Stimulated activated naive CD8-positive, alpha-beta T cell treated with anti-CD3 and anti-CD28 coated beads, Interleukin-15, Interleukin-2, amounts not matched to agents 100 U/mL and 50 U/mL, for 24 hours (primary cell): ENCODE data around the gene YAF2.

Source experiments
- ATAC-seq: fragments of 150-1000 bp; cut with Tn5 transposase; one replicate; pipeline ENCODE4 v1.10.0; 2021
- DNase-seq: peaks from one replicate; pipeline ENCODE4 v3.0.0; 2021

Gene YAF2, protein sequence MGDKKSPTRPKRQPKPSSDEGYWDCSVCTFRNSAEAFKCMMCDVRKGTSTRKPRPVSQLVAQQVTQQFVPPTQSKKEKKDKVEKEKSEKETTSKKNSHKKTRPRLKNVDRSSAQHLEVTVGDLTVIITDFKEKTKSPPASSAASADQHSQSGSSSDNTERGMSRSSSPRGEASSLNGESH

DNA sequence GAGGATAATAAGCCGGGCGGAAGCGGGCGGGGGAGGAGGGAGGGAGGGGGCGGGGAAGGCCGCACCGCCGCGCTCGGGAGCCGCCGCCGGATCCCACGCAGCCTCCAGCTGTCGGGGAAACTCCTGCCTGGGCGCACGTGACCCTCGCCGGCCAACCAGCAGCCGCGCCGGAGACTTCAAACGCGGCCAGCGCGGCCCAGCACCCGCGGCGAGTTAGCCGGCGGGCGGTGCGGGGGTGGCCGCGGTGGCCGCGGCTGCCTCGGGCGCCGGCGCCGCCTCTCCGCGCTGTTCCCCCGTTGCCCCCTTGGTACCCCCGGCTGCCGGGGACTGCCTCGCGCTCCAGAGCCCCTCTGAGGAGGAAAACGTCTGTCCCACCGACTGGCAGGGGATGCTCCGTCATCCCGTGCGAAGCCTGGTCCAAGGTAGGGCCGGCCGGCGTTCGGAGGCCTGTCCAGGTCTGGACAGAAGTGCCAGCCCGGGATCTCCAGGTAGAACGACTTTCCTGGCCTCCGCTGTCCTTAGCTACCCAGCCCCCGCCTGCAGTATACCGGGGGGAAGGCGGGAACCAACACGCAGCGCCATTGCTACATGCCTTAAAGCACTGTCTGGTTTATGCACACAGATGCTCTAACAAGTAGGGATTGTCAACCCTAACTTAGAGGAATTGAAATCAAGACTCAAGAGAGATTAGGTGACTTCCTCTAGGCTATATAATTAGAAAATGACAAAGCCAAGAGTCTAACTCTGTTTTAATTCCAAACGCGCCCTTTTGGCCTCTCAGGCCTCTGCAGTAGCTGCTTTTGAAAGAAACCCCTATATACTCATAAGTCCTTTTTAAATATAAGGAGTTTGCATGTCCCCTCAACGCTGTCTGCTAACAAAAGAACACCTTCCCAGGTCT lies at the start of gene YAF2:
Gene YAF2 (minus strand): TSS at position 9 of the 901 bp plus-strand sequence. CDS start 68 bp downstream, outside the sequence.
- ATAC-seq (peak; percentile 83), DNase-seq (peak; percentile 90)

DNA sequence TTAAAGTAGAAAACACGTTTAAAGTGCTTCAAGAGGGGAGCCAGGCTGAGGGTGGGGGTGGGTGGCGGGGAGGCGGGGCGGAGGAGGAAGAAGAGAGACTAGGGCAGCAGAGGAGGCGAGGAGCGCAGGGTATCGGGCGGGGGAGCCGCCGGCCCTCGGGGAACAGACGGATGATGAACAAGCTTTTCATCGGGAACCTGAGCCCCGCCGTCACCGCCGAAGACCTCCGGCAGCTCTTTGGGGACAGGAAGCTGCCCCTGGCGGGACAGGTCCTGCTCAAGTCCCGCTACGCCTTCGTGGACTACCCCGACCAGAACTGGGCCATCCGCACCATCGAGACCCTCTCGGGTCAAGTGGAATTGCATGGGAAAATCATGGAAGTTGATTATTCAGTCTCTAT lies 48.7 kb upstream of the YAF2 start:
- no peak for ATAC-seq
- DNase-seq: no peak

DNA sequence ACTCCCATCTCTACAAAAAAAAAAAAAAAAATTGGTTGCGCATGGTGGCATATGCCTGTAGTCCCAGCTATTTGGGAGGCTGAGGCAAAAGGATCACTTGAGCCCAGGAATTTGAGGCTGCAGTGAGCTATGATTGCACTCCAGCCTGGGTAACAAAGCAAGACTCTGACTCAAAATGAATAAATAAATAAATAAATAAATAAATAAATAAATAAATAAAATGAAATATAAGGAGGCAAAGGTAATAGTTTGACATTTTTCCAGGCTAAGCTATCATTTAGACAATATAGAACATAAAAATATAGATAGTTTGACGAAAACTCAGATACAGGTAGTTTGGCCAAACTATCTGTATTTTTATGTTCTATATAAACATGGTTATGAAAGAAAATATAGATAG lies 47.4 kb upstream of the YAF2 start:
- ATAC-seq: no peak
- no peak for DNase-seq

DNA sequence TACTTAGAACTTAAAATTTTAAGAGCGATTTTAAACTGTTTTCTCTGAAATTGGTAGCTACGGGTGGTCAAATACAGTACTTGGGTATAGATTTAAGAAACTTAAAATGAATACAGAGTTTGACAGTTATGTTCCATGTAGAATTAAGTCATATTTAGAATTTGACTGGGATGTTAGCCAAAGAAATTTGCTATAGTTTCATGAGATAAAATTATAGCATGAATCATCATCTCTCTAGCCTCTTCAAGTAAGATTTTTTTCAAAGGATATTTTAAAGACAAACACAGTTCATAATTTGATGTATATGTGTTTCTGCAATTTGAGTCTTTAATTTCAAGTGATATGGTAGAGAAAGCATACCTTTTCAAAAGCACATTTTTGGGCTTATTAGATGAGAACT lies 46.8 kb upstream of the YAF2 start:
- no peak for DNase-seq

DNA sequence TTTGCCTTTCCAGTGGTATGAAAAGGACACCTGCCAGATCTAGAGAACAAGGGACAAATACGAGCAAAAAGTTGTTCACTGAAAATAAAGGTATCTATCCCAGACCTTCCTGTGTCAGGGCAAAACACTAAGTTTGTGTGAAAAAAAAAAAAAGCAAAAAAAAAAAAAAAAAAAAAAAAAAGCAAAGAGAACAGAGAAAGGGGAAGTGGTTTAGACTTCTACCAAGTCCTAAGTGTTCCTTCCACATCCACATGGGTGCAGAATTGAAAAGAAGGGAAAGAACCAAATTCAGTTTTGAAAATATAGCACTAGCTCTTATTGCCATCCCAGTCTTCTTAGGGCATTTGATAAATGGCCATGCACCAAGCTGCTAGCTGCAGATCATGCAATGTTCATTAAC lies 46.1 kb upstream of the YAF2 start:
- DNase-seq (no peak), ATAC-seq (no peak)

More for the DNA sequence above, 46.8 kb upstream of the YAF2 start:
- no peak for ATAC-seq

DNA sequence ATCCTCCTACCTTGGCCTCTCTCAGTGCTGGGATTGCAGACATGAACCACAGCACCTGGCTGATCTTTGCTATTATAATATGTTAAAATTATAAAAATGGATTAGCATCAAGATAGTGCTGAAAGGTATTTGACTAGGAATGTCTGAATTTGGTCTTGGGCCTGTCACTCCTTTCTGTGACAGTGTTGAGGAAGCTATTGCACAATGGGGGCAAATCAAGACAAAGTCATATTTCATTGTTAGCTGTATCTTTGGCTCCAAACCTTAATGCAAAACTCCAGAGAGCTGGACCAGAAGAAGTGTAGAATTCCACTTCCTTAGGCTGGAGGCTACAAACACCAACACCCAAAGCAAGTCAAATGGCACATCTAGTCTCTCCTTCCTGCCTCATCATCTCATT lies 45.7 kb upstream of the YAF2 start:
- DNase-seq: no peak
- ATAC-seq: no peak

DNA sequence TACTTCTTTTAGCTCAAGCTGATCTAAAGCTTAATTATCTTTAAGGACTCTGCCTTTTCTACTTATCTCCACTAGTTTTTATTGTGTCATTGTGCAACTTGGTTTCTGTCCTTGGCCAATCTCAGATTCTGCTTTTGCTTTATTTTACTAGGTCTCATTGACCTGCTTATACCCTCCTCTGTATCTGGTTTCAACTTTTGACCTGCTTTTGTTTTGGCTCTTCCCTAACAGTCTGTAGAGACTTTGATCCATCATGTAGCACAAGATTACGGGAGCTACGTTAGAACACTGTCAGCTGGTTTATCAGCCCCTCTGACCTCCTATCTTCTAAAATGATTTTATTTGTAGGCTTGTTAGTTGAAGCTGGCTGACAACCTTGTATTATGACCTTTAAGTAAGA lies 44.2 kb upstream of the YAF2 start:
- DNase-seq: no peak
- no peak for ATAC-seq

DNA sequence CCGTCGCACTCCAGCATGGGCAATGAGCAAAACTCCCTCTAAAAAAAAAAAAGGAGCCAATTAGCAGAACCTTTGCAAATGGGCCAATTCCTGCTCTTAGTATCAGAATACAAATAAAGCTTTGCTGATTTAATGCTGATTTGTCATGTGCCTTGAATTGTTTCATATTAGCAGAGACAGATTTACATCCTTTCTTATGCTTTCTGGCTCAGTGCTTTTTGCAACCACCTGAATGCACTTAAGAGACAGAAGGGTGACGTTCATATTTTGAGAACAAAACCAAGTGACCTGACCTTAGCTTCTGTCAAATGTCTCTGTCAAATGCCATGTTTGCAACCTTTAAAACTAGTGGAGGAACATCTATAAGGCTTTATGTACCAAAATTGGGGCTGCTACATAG lies 43.8 kb upstream of the YAF2 start:
- ATAC-seq: no peak
- DNase-seq: no peak

DNA sequence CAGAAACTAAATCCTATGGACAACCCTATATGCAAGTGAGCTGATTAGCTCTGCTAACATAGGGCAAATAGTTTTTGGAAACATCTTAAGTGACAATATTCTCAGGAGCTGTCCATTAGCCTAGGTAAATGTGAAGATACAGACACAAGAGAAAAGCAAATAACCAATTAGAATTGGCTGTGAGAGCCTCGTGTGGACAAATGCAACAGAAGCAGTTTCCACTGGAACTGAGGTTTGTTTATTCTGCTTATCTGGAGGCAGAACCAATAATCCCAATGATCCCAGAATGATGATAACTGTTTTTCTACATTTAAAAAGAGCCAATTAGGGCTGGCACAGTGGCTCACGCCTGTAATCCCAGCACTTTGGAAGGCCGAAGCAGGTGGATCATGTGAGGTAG lies 43.2 kb upstream of the YAF2 start:
- ATAC-seq (no peak), DNase-seq (no peak)

DNA sequence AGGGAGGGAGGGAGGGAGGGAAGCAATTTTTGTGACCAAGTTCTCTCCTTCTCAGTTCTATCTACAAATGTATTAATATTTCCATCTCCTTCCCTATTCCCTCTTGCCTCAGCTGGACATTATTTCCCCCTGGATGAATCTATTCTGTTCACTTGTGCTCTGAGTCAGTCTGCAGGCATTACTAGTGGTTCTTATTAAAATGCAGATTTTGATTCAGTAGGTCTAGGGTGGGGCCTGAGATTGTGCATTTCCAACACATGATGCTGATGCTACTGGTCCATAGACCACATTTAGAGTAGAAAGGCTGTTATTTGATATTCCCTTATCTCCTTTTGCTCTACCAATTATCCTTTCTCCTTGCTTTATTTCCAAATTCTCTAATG lies 40.1 kb upstream of the YAF2 start:
- ATAC-seq (no peak), DNase-seq (no peak)

DNA sequence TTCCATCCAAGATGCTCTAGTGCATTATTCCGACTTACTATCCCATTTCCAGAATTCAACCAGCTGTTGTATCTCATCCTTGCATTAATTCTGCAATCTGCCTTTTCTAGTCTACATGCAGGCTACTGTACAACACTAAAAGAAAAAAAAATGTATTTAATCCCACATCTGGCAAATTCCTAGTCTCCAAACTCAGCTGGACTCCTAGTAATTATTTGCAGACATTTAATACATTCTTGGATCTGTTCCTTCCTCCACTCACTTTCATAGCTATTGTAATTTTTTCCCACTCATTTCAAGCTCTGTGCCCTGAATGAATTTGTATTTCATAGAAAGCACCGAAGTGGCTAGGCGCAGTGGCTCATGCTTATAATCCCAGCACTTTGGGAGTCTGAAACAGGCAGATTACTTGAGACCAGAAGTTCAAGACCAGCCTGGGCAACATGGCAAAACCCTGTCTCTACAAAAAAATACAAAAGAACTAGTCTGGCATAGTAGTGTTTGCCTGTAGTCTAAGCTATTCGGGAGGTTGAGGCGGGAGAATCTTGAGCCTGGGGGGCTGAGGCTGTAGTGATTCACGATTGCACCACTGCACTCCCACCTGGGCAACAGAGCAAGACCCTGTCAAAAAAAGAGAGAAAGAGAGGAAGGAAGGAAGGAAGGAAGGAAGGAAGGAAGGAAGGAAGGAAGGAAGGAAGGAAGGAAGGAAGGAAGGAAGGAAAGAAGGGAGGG lies 39.5 kb upstream of the YAF2 start:
- ATAC-seq: no peak

DNA sequence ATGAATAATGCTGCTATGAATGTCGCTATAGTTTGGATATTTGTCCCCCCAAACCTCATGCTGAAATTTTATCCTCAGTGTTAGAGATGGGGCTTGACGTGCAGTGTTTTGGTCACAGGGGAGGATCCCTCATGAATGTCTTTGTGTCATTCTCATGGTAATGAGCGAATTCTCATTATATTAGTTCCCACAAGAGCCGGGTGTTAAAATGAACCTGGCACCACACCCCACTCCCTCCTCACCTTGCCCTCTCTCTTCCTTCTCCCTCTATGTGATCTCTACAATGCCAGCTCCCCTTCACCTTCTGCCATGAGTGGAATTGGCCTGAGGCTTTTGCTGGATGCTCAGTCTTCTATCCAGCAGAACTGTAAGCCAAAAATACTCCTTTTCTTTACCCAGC lies 37.5 kb upstream of the YAF2 start:
- ATAC-seq: no peak
- no peak for DNase-seq

More for the DNA sequence above, 39.5 kb upstream of the YAF2 start:
- no peak for DNase-seq

DNA sequence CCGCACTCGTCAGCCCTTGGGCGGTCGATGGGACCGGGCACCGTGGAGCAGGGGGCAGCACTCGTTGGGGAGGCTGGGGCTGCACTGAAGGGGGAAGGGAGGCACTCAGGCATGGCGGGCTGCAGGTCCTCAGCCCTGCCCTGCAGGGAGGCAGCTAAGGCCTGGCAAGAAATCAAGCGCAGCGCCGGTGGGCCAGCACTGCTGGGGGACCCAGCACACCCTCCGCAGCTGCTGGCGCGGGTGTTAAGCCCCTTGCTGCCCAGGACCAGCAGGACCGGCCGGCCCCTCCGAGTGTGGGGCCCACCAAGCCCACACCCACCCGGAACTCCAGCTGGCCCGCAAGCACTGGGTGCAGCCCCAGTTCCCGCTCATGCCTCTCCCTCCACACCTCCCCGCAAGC lies 35.7 kb upstream of the YAF2 start:
- DNase-seq: no peak
- ATAC-seq: no peak

DNA sequence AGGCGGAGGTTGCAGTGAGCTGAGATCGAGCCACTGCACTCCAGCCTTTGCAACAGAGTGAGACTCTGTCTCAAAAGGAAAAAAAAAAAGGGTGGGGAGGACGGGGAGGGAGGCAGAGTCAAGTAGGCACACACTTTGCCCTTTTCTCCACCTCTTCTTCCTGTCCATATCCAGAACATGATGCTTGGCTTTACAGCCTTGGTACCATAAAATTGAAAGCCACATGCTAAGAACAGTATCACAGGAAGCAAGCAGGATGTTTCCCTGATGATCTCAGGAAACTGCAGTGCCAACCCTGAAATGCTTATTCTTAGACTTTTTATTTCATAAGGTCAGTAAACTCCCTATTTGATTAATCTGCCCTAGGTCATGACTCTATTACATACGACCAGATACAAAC lies 32.5 kb upstream of the YAF2 start:
- no peak for ATAC-seq
- no peak for DNase-seq

DNA sequence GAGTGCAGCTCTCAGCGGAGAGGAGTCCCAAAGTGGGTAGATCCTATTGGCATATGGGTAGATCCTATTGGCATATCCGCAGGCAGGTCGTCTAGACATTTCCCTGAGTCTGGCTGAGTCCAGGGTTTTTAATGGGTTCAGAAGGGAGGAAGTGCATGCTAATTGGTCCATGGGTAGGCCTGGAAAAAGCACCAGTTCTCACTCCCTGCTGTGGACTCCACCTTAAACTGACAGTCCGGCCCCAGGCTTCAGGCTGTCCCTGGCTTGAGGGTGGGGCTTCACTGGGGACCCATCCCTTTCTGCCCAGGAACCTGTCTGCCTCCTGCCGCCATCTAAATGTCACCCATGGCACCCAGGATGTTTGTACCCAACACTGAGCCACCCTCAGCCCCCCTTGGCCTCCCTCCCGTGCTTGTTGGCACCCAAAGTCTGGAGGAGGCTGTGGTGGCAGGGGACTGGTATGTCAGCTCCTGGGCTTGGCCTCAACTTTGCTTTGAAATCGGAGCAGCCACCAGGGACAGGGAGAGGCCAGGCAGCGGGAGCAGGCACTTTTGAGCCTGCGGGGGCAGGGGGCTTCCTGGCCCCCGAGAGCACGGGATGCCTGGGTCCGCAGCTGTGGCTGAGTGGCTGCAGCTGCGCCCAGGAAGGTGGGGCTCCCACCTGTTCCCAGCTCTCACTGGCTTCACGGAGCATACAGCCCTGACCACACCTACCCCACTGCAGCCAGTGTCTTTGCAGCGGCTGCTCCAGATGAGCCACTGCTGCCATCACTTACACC lies 29.6 kb upstream of the YAF2 start:
- ATAC-seq: no peak

DNA sequence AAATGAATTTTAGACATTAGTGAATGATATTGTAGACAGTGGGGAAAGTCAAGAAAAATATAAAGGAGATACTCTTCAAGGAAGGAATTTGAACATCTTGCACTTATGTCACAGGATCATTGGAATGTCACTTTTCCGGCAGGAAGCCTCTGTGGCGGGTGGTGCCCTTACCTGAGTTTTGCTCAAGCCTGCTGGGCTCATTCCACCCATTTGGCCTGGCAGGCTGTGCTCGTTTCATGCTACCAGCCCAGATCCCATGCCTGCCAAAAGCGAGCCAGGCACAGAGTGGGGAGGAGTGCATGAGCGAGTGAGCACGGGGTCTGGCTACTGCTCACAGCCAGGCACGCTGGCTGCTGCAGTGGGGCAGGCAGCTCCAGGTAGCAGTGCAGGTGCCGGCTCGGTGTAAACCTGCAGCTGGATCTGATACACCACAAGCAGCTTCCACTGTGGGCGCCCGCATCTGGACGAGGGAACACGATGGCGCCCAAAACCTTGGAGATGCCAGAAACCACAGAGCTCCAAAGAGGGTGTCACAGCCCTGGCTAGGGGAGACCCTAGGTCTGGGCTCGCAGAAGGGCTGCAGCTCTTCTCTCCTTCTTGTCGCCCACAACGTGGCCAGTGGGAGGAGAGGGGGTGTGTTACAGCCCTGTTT lies 28.7 kb upstream of the YAF2 start:
- peak; percentile 19 for ATAC-seq
- no peak for DNase-seq

More for the DNA sequence above, 29.6 kb upstream of the YAF2 start:
- DNase-seq: no peak

DNA sequence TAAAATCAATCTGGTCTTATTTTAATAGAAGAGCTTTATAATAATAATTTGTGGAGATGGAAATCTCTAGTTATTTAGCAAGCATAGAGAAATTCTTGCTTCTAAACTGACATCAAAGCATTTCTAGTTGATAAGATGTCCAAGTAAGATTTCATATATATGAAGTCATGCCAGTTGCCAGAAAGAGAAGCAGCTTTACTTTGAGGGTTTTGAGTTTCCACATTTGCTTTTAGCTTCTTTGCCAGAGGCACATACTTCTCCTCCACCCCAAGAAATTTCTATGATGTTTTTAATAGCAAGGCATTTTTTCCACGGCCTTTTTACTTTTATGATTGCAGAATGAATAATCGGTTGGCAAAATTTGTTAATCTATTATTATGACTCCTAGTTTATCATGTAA lies 24.2 kb upstream of the YAF2 start:
- no peak for DNase-seq
- ATAC-seq: no peak

DNA sequence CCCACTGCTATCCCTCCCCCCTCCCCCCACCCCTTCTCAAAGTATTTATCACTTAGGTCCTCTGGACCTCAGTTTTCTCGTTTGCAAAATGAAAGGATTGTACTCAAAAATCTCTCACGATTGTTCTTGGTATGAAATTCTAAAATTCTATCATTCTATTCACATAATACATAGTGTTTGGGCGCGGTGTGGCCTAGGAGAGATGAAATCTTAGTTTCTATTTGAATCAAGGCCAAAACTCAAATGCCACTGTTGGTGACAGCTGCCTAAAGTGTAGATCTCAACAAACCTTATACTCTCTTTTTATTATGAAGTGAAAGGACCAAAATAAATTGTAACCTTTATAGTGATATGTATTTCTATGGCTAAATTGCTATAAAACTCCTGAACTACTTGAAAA lies 23.7 kb upstream of the YAF2 start:
- ATAC-seq: no peak
- DNase-seq: no peak

DNA sequence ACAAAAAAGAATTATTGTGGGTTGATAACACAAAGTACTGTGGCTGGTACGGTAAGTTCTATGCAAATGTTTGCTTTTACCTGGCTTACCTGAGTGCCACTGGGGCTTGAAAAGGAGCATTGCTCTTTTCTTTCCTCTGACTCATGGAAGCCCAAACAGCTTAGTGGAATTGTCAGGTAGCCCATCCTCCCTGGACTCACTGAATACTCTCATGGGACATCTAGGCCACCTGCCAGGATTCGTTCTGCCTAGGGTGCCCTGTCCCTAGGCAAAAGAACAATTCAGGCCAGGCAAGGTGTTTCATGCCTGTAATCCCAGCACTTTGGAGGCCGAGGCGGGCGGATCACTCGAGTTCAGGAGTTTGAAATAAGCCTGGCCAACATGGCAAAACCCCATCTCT lies 22.5 kb upstream of the YAF2 start:
- no peak for ATAC-seq
- DNase-seq: no peak

DNA sequence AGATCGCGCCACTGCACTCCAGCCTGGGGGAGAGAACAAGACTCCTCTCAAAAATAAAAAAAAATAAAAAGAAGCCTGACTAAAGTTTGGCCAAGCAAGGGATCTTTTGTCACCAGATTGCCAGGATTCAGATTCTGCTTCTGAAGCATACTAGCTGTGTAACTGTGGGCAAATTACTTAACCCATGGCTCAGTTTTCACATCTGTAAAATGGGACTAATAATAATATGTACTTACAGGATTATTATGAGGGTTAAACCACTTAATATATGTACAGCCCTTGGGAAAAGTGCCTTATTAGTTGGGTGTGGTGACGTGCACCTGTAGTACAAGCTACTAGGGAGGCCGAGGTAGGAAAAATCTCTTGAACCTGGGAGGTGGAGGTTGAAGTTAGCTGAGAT lies 21.7 kb upstream of the YAF2 start:
- no peak for ATAC-seq

DNA sequence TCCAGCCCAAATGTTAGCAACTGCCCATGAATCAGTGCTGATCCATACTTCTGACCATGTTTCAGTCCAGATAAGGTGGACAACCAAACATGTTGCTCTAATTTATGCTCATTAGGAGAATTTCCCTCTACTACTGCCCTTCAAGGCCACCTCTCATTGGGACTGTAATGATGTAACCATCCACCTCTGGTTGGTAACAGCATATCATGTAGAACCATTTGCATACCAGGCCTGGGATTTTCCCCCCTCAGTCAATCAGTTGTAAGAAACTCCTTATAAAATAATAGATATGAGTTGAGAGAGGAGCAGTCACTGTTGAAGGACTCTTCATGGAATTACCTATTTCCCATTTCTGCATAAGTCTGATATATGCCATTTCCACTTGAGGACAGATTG lies 17.8 kb upstream of the YAF2 start:
- no peak for ATAC-seq

More for the DNA sequence above, 21.7 kb upstream of the YAF2 start:
- DNase-seq: no peak

More for the DNA sequence above, 17.8 kb upstream of the YAF2 start:
- no peak for DNase-seq
